HepG2 (cell line): ENCODE measurements around the gene MNT. TPM values are rescaled to one million over a fixed set of nuclear protein-coding genes. Genes with fewer than 3 reads are reported as not detected.

Experiments
- ARID5B ChIP-seq: IDR thresholded peaks from 2 replicates; pipeline ENCODE4 v1.4.0; 2020; ENCODE audit warnings: mild to moderate bottlenecking, missing genetic modification reagents
- ARNTL ChIP-seq: sonication (generic); formaldehyde crosslinking; IDR thresholded peaks from 2 replicates; pipeline ENCODE4 v1.4.0; 2020; ENCODE audit warnings: mild to moderate bottlenecking, missing genetic modification reagents
- CSRNP1 ChIP-seq: sonication (generic); formaldehyde crosslinking; IDR thresholded peaks from 2 replicates; pipeline ENCODE4 v1.8.1; 2023; ENCODE audit warnings: mild to moderate bottlenecking, missing genetic modification reagents
- ELF3 ChIP-seq: IDR thresholded peaks from 2 replicates; pipeline ENCODE4 v1.6.1; 2016; ENCODE audit warnings: missing genetic modification reagents, missing compliant biosample characterization
- EZH2 ChIP-seq: conservative IDR thresholded peaks from 2 replicates; pipeline ENCODE4 v1.6.1; 2012; ENCODE audit warnings: mild to moderate bottlenecking, low read depth, low read length, moderate library complexity
- FUBP1 ChIP-seq: sonication (generic); formaldehyde crosslinking; IDR thresholded peaks from 2 replicates; pipeline ENCODE4 v1.5.1; 2020; ENCODE audit warnings: missing genetic modification reagents, mild to moderate bottlenecking, borderline replicate concordance
- HCFC1 ChIP-seq: fragments of 150-350 bp; IDR thresholded peaks from 2 replicates; pipeline ENCODE4 v1.6.1; 2014; ENCODE audit warnings: low read depth, low read length
- KAT8 ChIP-seq: IDR thresholded peaks from 2 replicates; pipeline ENCODE4 v1.6.1; 2016; ENCODE audit warnings: missing genetic modification reagents, missing compliant biosample characterization
- KDM2A ChIP-seq: sonication (generic); formaldehyde crosslinking; IDR thresholded peaks from 2 replicates; pipeline ENCODE4 v1.4.0; 2020; ENCODE audit warnings: low read depth, missing genetic modification reagents, borderline replicate concordance
- MIER3 ChIP-seq: IDR thresholded peaks from 2 replicates; pipeline ENCODE4 v1.6.1; 2016; ENCODE audit warnings: missing compliant biosample characterization, borderline replicate concordance
- PBX2 ChIP-seq: IDR thresholded peaks from 2 replicates; pipeline ENCODE4 v1.6.1; 2016; ENCODE audit warnings: control low read depth
- PCBP1 ChIP-seq: fragments of 200-400 bp; formaldehyde crosslinking; IDR thresholded peaks from 2 replicates; pipeline ENCODE4 v1.6.1; 2017; ENCODE audit warnings: mild to moderate bottlenecking, low read depth, low read length, borderline replicate concordance
- PPARG ChIP-seq: conservative IDR thresholded peaks from 2 replicates; pipeline ENCODE4 v1.6.1; 2016; ENCODE audit warnings: missing biosample characterization, missing genetic modification reagents
- RFXAP ChIP-seq: sonication (generic); formaldehyde crosslinking; IDR thresholded peaks from 2 replicates; pipeline ENCODE4 v1.4.0; 2020; ENCODE audit warnings: missing genetic modification reagents, borderline replicate concordance
- ZNF446 ChIP-seq: sonication (generic); formaldehyde crosslinking; IDR thresholded peaks from 2 replicates; pipeline ENCODE4 v1.5.0; 2020; ENCODE audit warnings: mild to moderate bottlenecking, missing genetic modification reagents
- ZNF891 ChIP-seq: sonication (generic); formaldehyde crosslinking; IDR thresholded peaks from 2 replicates; pipeline ENCODE4 v1.5.0; 2020; ENCODE audit warnings: mild to moderate bottlenecking, missing genetic modification reagents
- polyA plus RNA-seq, 8 experiments: library from polyadenylated mRNA; depleted of rRNA in 3 of 8; stranded (reverse) in 7 of 8; unstranded in 1 of 8; fragments of >200 nt; fragmentation: Illumina TruSeq in 4 of 8; extraction: Trizol in 4 of 8; gene quantifications; 2 replicates each; pipeline versions ENCODE4 v1.2.1 to v1.2.3, GENCODE V29; 2011 to 2016; ENCODE audit warnings: low read depth in 4 of 8, missing spikeins in 1 of 8, mixed read lengths in 1 of 8; ENCODE audit not compliant: insufficient read depth in 1 of 8
- total RNA-seq, 5 experiments: library from RNA; depleted of rRNA; stranded (reverse); fragments of >200 nt; fragmentation: Illumina TruSeq; extraction: Trizol; gene quantifications; 2 replicates each; pipeline ENCODE4 v1.2.3, GENCODE V29; 2016; ENCODE audit warnings: low read depth in 1 of 5
- TF ChIP-seq, protein P1 (sequence below): sonication (generic); formaldehyde crosslinking; IDR thresholded peaks from 2 replicates; pipeline ENCODE4; 2020; ENCODE audit warnings: missing genetic modification reagents, mild to moderate bottlenecking, borderline replicate concordance

The MNT gene
- total and polyA plus RNA-seq, 2 of the 13 experiments (the other 11 are each of a cell fraction or from before 2014, with no cell fraction given), result 2.1 to 3.5 TPM

DNA sequence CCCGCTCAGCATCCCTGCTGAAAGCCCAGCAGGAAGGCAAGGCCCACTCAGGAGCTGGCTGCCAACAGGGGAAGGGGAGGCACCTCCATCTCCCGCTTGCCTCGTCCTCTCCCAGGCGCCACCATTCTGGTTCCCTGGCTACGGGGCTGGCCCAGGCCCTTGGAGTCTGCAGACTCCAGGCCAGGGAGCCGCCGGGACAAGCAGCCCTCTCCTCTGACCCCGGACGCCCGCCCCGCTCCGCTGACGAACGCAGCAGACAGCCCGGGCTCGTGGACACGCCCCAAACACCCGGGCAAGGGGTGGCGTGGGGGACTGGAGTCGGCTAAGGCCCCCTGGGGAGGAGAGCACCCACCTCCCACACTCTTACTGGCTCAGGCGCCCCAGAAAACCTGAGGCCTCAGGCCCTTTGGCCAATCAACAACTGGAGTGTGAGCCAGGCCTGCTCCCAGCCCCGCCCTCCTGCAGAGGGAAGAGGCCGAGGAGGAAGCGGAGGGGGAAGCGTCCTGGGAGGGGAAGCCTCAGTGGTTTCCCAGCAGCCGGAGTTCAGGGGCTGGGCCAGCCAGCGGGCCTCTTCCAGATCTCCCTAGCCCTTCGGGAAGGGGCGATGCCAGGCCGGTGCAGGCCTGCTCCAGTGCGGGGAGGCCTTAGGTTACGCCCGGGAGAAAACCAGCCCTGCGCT is 4.2 kb downstream of the MNT start (continued):
- TF ChIP-seq ARID5B (CRISPR knock-in tag) (peak; percentile 27; the same call in 1 of the 2 replicates), EZH2 (no peak), RFXAP (peak; percentile 80; the same call in 1 of the 2 replicates), PCBP1 (0 out of 2 replicates have a peak, but pooled peaks have one; percentile 18), ELF3 (CRISPR knock-in tag) (peak; percentile 84), KAT8 (CRISPR knock-in tag) (peak; percentile 24; the same call in 1 of the 2 replicates), PBX2 (CRISPR knock-in tag) (no peak), ARNTL (CRISPR knock-in tag) (peak; percentile 53; the same call in 1 of the 2 replicates), CSRNP1 (CRISPR knock-in tag) (0 out of 2 replicates have a peak, but pooled peaks have one; percentile 49), HCFC1 (no peak), FUBP1 (CRISPR knock-in tag) (no peak), ZNF891 (CRISPR knock-in tag) (no peak), KDM2A (CRISPR knock-in tag) (peak; percentile 55), ZNF446 (CRISPR knock-in tag) (no peak), PPARG (CRISPR knock-in tag) (no peak), MIER3 (peak; percentile 19; the same call in 1 of the 2 replicates)
- TF ChIP-seq, protein P1, sequence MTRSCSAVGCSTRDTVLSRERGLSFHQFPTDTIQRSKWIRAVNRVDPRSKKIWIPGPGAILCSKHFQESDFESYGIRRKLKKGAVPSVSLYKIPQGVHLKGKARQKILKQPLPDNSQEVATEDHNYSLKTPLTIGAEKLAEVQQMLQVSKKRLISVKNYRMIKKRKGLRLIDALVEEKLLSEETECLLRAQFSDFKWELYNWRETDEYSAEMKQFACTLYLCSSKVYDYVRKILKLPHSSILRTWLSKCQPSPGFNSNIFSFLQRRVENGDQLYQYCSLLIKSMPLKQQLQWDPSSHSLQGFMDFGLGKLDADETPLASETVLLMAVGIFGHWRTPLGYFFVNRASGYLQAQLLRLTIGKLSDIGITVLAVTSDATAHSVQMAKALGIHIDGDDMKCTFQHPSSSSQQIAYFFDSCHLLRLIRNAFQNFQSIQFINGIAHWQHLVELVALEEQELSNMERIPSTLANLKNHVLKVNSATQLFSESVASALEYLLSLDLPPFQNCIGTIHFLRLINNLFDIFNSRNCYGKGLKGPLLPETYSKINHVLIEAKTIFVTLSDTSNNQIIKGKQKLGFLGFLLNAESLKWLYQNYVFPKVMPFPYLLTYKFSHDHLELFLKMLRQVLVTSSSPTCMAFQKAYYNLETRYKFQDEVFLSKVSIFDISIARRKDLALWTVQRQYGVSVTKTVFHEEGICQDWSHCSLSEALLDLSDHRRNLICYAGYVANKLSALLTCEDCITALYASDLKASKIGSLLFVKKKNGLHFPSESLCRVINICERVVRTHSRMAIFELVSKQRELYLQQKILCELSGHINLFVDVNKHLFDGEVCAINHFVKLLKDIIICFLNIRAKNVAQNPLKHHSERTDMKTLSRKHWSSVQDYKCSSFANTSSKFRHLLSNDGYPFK (CRISPR knock-in tag), result peak; percentile 80; the same call in 1 of the 2 replicates
